Neural cell (in vitro differentiated cells): Measurements from ENCODE around the gene TGOLN2. TPM values are rescaled to one million over a fixed set of nuclear protein-coding genes. Genes with fewer than 3 reads are reported as not detected.

Experiments
- H2AFZ ChIP-seq: fragments of 200-600, 300-800 bp; sonication (generic), shearing (Covaris generic); 2 replicates; pipeline ENCODE4 v1.6.0; 2014; ENCODE audit warnings: low read depth, mild to moderate bottlenecking, antibody characterized with exemption, low read length, moderate library complexity
- H3F3A ChIP-seq: fragments of 200-600 bp; shearing (Covaris generic); 2 replicates; pipeline ENCODE4 v1.6.1; 2016; ENCODE audit warnings: mild to moderate bottlenecking, moderate library complexity, mixed read lengths, antibody characterized with exemption, low read length; ENCODE audit not compliant: insufficient read depth, poor library complexity, severe bottlenecking
- H3K27ac ChIP-seq: fragments of 200-600, 300-800 bp; sonication (generic), shearing (Covaris generic); 2 replicates; pipeline ENCODE4 v1.5.1; 2014; ENCODE audit warnings: mild to moderate bottlenecking, low read length, moderate library complexity
- H3K27me3 ChIP-seq: fragments of 300-800, 200-600 bp; sonication (generic), shearing (Covaris generic); 2 replicates; pipeline ENCODE4 v1.6.0; 2014; ENCODE audit warnings: mild to moderate bottlenecking, low read depth, low read length, moderate library complexity; ENCODE audit not compliant: insufficient read depth
- H3K36me3 ChIP-seq: fragments of 300-800, 200-600 bp; sonication (generic), shearing (Covaris generic); 2 replicates; pipeline ENCODE4 v1.5.1; 2014; ENCODE audit warnings: mild to moderate bottlenecking, antibody characterized with exemption, low read length, moderate library complexity; ENCODE audit not compliant: insufficient read depth
- H3K4me2 ChIP-seq: fragments of 300-800, 200-600 bp; sonication (generic), shearing (Covaris generic); 2 replicates; pipeline ENCODE4 v1.6.0; 2014; ENCODE audit warnings: mild to moderate bottlenecking, low read length
- H3K4me3 ChIP-seq: fragments of 300-800, 200-600 bp; sonication (generic), shearing (Covaris generic); 2 replicates; pipeline ENCODE4 v1.5.1; 2014; ENCODE audit warnings: mild to moderate bottlenecking, low read length, moderate library complexity
- H3K79me2 ChIP-seq: fragments of 200-600 bp; shearing (Covaris generic); replicated peaks from 2 replicates; pipeline ENCODE4 v1.6.0; 2014; ENCODE audit warnings: mild to moderate bottlenecking, low read length, moderate library complexity; ENCODE audit not compliant: insufficient read depth
- H3K9ac ChIP-seq: fragments of 300-800, 200-600 bp; sonication (generic), shearing (Covaris generic); 2 replicates; pipeline ENCODE4 v1.6.1; 2016; ENCODE audit warnings: mild to moderate bottlenecking, low read length, mixed read lengths
- H3K9me2 ChIP-seq: fragments of 200-600 bp; shearing (Covaris generic); 2 replicates; pipeline ENCODE4 v1.6.1; 2016; ENCODE audit warnings: mild to moderate bottlenecking, low read length, mixed read lengths; ENCODE audit not compliant: insufficient read depth
- H3K9me3 ChIP-seq: fragments of 200-600, 300-800 bp; sonication (generic), shearing (Covaris generic); 2 replicates; pipeline ENCODE4 v1.6.1; 2016; ENCODE audit warnings: mild to moderate bottlenecking, mixed run types, low read length, moderate library complexity, mixed read lengths
- H4K20me1 ChIP-seq: fragments of 200-600 bp; shearing (Covaris generic); 2 replicates; pipeline ENCODE4 v1.6.1; 2016; ENCODE audit warnings: mild to moderate bottlenecking, mixed run types; ENCODE audit not compliant: insufficient read depth
- EP300 ChIP-seq: fragments of 450-650 bp; conservative IDR thresholded peaks from 2 replicates; pipeline ENCODE4 v1.6.1; 2014; ENCODE audit warnings: antibody characterized with exemption, mild to moderate bottlenecking, moderate library complexity; ENCODE audit not compliant: poor library complexity, severe bottlenecking
- EZH2 ChIP-seq: fragments of 200-600, 300-800 bp; shearing (Covaris generic), sonication (generic); IDR thresholded peaks from 2 replicates; pipeline ENCODE4 v1.6.1; 2014; ENCODE audit warnings: antibody characterized with exemption, low read length, borderline replicate concordance, mild to moderate bottlenecking; ENCODE audit not compliant: insufficient read depth, poor library complexity, severe bottlenecking
- MXI1 ChIP-seq: fragments of 450-650 bp; conservative IDR thresholded peaks from 2 replicates; pipeline ENCODE4 v1.6.1; 2014; ENCODE audit warnings: antibody characterized with exemption, mild to moderate bottlenecking; ENCODE audit not compliant: poor library complexity, severe bottlenecking
- POLR2AphosphoS5 ChIP-seq: IDR thresholded peaks from 2 replicates; pipeline ENCODE4 v1.6.1; 2012
- RAD21 ChIP-seq: fragments of 450-650 bp; conservative IDR thresholded peaks from 2 replicates; pipeline ENCODE4 v1.6.1; 2014; ENCODE audit warnings: antibody characterized with exemption, mild to moderate bottlenecking, moderate library complexity
- REST ChIP-seq: IDR thresholded peaks from 2 replicates; pipeline ENCODE4 v1.6.1; 2012; ENCODE audit warnings: borderline replicate concordance
- SMC3 ChIP-seq: fragments of 450-650 bp; conservative IDR thresholded peaks from 2 replicates; pipeline ENCODE4 v1.6.1; 2014; ENCODE audit warnings: antibody characterized with exemption, mild to moderate bottlenecking, moderate library complexity; ENCODE audit not compliant: poor library complexity
- TAF1 ChIP-seq: IDR thresholded peaks from 2 replicates; pipeline ENCODE4 v1.6.1; 2012; ENCODE audit warnings: low read depth
- polyA plus RNA-seq: library from polyadenylated mRNA; depleted of rRNA; stranded (reverse); fragments of >200 nt; gene quantifications from 2 replicates; pipeline ENCODE4 v1.2.3, GENCODE V29; 2014
- TF ChIP-seq, protein P1 (sequence below): fragments of 450-650 bp; IDR thresholded peaks from 2 replicates; pipeline ENCODE4 v1.5.1; 2014; ENCODE audit warnings: antibody characterized with exemption, mild to moderate bottlenecking, moderate library complexity; ENCODE audit not compliant: poor library complexity, severe bottlenecking

Gene TGOLN2
- polyA plus RNA-seq, 1 donor from 2014 or later = 22.7 TPM

DNA sequence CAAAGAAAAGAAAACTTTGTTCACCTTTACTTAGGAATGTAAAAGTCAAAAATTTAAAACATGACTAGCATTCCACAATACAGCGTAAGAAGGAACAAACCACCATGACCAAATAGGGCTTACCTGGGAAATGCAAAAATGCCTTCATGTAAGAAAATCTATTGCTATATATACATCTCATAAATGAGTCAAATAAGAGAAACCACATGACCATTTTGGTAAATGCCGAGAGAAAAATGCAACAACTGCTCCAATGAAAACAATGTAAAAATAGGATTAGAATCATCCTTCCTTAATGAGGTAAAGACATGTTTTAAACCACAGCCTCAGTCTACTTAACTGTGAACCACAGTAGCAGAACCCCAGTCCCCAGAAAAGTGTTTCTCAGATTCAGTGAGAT, 49.4 kb downstream of the TGOLN2 start:
- TF ChIP-seq SMC3 (no peak), EP300 (no peak), POLR2AphosphoS5 (no peak), TAF1 (no peak), MXI1 (no peak), RAD21 (no peak), EZH2 (no peak), REST (no peak)
- TF ChIP-seq, protein P1, sequence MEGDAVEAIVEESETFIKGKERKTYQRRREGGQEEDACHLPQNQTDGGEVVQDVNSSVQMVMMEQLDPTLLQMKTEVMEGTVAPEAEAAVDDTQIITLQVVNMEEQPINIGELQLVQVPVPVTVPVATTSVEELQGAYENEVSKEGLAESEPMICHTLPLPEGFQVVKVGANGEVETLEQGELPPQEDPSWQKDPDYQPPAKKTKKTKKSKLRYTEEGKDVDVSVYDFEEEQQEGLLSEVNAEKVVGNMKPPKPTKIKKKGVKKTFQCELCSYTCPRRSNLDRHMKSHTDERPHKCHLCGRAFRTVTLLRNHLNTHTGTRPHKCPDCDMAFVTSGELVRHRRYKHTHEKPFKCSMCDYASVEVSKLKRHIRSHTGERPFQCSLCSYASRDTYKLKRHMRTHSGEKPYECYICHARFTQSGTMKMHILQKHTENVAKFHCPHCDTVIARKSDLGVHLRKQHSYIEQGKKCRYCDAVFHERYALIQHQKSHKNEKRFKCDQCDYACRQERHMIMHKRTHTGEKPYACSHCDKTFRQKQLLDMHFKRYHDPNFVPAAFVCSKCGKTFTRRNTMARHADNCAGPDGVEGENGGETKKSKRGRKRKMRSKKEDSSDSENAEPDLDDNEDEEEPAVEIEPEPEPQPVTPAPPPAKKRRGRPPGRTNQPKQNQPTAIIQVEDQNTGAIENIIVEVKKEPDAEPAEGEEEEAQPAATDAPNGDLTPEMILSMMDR = no peak
- Histone ChIP-seq H3K4me2 (no peak overlapping the region), H3K79me2 (no peaks in the 10 kb centered on the region), H3K27me3 (no peaks in the 10 kb centered on the region), H3F3A (no peaks in the 10 kb centered on the region), H3K27ac (no peak overlapping the region), H3K9me2 (no peaks in the 10 kb centered on the region), H3K9me3 (no peaks in the 10 kb centered on the region), H4K20me1 (no peaks in the 10 kb centered on the region), H3K36me3 (no peaks in the 10 kb centered on the region), H3K9ac (no peak overlapping the region), H3K4me3 (no peak overlapping the region), H2AFZ (no peak overlapping the region)

DNA sequence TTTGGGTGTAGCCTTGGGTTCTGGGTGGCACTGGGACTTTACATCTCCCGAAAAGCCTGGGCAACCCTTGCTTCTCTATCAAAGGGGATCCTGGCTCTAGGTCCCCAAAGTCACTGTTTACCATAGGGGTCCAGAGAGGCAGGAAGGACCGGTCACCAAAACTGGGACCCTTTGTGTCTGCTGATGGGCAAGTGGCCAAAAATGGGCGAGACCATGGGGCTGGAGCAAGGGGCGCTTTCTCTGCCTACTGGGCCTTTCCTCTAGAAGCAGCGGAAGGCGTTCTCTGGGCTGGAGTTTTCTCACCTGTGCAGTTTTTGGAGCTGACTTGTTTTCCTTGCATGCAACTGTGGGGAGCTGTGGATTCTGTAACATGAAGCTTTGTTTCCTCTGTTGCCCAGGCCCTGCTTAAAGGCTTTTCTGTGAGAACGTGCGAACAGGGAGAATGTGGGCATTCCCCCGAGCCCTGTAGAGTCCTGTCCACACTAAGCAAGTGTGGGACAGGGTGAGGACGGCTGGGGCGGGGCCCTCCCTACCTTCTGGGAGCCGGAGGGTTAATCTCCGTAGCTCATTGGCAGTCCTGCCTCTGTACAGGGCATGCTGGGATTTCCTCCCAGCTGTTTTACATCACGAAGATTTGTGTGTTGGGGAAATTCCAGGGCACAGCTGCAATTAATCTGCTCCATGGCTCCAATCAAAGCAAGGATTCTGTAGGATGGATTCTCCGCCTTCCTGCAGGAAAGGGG, 50.2 kb downstream of the TGOLN2 start:
- no peaks in the 10 kb centered on the region for H3K79me2 ChIP-seq
- H3F3A ChIP-seq = no peaks in the 10 kb centered on the region
- TF ChIP-seq EZH2 = no peak
- TF ChIP-seq TAF1 = no peak
- TF ChIP-seq, protein P1 = no peak
- no peak for TF ChIP-seq REST
- no peak for TF ChIP-seq MXI1
- no peak for TF ChIP-seq EP300
- TF ChIP-seq POLR2AphosphoS5 = no peak
- TF ChIP-seq SMC3 = no peak
- TF ChIP-seq RAD21 = no peak
- no peaks in the 10 kb centered on the region for H3K9me3 ChIP-seq
- H3K27ac ChIP-seq = no peak overlapping the region
- no peak overlapping the region for H2AFZ ChIP-seq
- H3K9ac ChIP-seq = no peak overlapping the region
- H3K36me3 ChIP-seq = no peaks in the 10 kb centered on the region
- H4K20me1 ChIP-seq = no peaks in the 10 kb centered on the region
- no peak overlapping the region for H3K4me2 ChIP-seq
- no peak overlapping the region for H3K4me3 ChIP-seq
- no peaks in the 10 kb centered on the region for H3K9me2 ChIP-seq
- no peaks in the 10 kb centered on the region for H3K27me3 ChIP-seq
